NT2/D1 (cell line): ENCODE data around the gene TBC1D2B.

Source experiments
- SUZ12 ChIP-seq: IDR thresholded peaks from 2 replicates; pipeline ENCODE4 v1.6.1; 2011; ENCODE audit not compliant: insufficient read length, insufficient read depth; ENCODE audit errors: extremely low read depth
- YY1 ChIP-seq: IDR thresholded peaks from 2 replicates; pipeline ENCODE4 v1.6.1; 2011; ENCODE audit not compliant: insufficient read length, insufficient read depth
- ZNF274 ChIP-seq: IDR thresholded peaks from 2 replicates; pipeline ENCODE4 v1.6.1; 2011; ENCODE audit warnings: mild to moderate bottlenecking, low read depth, low read length

DNA sequence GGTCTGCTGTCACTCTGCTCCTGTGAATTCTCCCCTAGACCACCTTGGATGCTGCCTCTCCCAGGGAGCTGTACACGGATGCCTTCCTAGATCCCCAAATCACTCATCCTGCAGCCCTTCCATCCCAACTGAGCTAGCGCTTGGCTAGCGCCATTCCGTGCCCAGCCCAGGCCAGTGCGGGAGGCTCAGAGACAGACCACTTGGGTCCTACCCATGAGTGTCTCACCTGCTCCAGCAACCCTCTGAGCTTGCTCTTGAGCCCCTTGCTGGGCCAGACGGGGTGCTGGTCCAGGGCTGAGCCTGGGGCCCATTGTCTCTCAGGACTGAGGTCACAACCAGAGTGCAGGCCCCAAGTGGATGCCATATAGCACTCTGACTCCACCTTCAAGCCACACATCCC lies 32.6 kb upstream of the TBC1D2B start:
- TF ChIP-seq ZNF274 = no peak
- TF ChIP-seq YY1 = no peak
- TF ChIP-seq SUZ12 = no peak
